ENCODE measurements around the gene SLAIN1. TPM values are rescaled to one million over a fixed set of nuclear protein-coding genes. Genes with fewer than 3 reads are reported as not detected.

Gene SLAIN1
- total and polyA plus RNA-seq, 2 donors from 2014 or later: 6.0 to 12.4 TPM

GRCh38 chr13:77701305-77701704 lies 3.8 kb downstream of the SLAIN1 start:
- Histone ChIP-seq H3K4me3 (ENCODE audit: low read length in 3 of 3) (no peak overlapping the region), H3K9ac (ENCODE audit: low read length in 3 of 3) (no peak overlapping the region), H3K9me3 (ENCODE audit: control insufficient read depth in 2 of 3, insufficient read depth in 1 of 3, low read length in 3 of 3) (no peaks in the 10 kb centered on the region), H3K4me1 (ENCODE audit: control insufficient read depth in 2 of 3, insufficient read depth in 2 of 3, low read depth in 1 of 3, low read length in 3 of 3) (peaks cover 0 to 4% (median 3%) of the 10 kb centered on the region in 3 donors), H3K36me3 (ENCODE audit: control insufficient read depth in 2 of 3, insufficient read depth in 3 of 3, low read length in 3 of 3) (no peaks in the 10 kb centered on the region), H3K27me3 (ENCODE audit: control insufficient read depth, insufficient read depth, low read length) (no peaks in the 10 kb centered on the region), H3K27ac (ENCODE audit: low read depth in 2 of 2, low read length in 2 of 2) (no peak overlapping the region)
- no peak for DNase-seq
- TF ChIP-seq, protein P1, sequence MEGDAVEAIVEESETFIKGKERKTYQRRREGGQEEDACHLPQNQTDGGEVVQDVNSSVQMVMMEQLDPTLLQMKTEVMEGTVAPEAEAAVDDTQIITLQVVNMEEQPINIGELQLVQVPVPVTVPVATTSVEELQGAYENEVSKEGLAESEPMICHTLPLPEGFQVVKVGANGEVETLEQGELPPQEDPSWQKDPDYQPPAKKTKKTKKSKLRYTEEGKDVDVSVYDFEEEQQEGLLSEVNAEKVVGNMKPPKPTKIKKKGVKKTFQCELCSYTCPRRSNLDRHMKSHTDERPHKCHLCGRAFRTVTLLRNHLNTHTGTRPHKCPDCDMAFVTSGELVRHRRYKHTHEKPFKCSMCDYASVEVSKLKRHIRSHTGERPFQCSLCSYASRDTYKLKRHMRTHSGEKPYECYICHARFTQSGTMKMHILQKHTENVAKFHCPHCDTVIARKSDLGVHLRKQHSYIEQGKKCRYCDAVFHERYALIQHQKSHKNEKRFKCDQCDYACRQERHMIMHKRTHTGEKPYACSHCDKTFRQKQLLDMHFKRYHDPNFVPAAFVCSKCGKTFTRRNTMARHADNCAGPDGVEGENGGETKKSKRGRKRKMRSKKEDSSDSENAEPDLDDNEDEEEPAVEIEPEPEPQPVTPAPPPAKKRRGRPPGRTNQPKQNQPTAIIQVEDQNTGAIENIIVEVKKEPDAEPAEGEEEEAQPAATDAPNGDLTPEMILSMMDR (IDR thresholded peaks at IDR 0.05; ENCODE audit: borderline replicate concordance, extremely low read depth, insufficient read depth): no peak
- intact Hi-C loops (cut with DNase I): no loop called here
- FAIRE-seq: peak; percentile 30

DNA sequence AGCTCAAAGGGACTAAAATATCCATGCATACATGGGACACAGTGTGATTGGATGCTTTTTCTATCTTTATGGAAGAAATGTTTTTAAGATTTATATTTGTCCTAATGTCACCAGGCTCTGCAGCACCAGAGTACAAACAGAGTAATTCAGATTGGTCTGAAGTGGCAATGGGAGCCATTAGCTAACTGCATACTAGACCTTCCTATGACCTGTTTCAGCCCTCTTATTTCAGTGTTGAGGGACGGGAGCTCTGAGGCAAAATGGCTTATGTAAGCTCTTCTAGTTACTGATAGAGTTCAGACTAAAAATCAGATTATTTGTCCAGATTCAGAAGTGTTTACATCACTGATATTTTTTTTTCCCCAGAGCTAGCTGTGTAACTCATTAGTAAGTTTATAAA lies 4.9 kb downstream of the SLAIN1 start:
- no peak overlapping the region for H3K4me3 ChIP-seq (ENCODE audit: low read length in 3 of 3)
- no peaks in the 10 kb centered on the region for H3K36me3 ChIP-seq (ENCODE audit: control insufficient read depth in 2 of 3, insufficient read depth in 3 of 3, low read length in 3 of 3)
- DNase-seq: no peak
- intact Hi-C loops (cut with DNase I): no loop called here
- no peaks in the 10 kb centered on the region for H3K27me3 ChIP-seq (ENCODE audit: control insufficient read depth, insufficient read depth, low read length)
- H3K27ac ChIP-seq (ENCODE audit: low read depth in 2 of 2, low read length in 2 of 2): no peak overlapping the region
- no peak overlapping the region for H3K9ac ChIP-seq (ENCODE audit: low read length in 3 of 3)
- TF ChIP-seq, protein P1 (IDR thresholded peaks at IDR 0.05; ENCODE audit: borderline replicate concordance, extremely low read depth, insufficient read depth): no peak
- H3K4me1 ChIP-seq (ENCODE audit: control insufficient read depth in 2 of 3, insufficient read depth in 2 of 3, low read depth in 1 of 3, low read length in 3 of 3): peaks cover 0 to 3% (median 0%) of the 10 kb centered on the region in 3 donors
- FAIRE-seq: no peak
- no peaks in the 10 kb centered on the region for H3K9me3 ChIP-seq (ENCODE audit: control insufficient read depth in 2 of 3, insufficient read depth in 1 of 3, low read length in 3 of 3)

GRCh38 chr13:77703408-77703807 lies 5.9 kb downstream of the SLAIN1 start:
- Histone ChIP-seq H3K9ac (ENCODE audit: low read length in 3 of 3) (no peak overlapping the region), H3K4me1 (ENCODE audit: control insufficient read depth in 2 of 3, insufficient read depth in 2 of 3, low read depth in 1 of 3, low read length in 3 of 3) (peaks cover 0 to 3% (median 0%) of the 10 kb centered on the region in 3 donors), H3K27ac (ENCODE audit: low read depth in 2 of 2, low read length in 2 of 2) (no peak overlapping the region), H3K4me3 (ENCODE audit: low read length in 3 of 3) (no peak overlapping the region), H3K36me3 (ENCODE audit: control insufficient read depth in 2 of 3, insufficient read depth in 3 of 3, low read length in 3 of 3) (no peaks in the 10 kb centered on the region), H3K9me3 (ENCODE audit: control insufficient read depth in 2 of 3, insufficient read depth in 1 of 3, low read length in 3 of 3) (no peaks in the 10 kb centered on the region), H3K27me3 (ENCODE audit: control insufficient read depth, insufficient read depth, low read length) (no peaks in the 10 kb centered on the region)
- intact Hi-C loops (cut with DNase I): no loop called here
- TF ChIP-seq, protein P1 (IDR thresholded peaks at IDR 0.05; ENCODE audit: borderline replicate concordance, extremely low read depth, insufficient read depth): no peak
- FAIRE-seq (no peak), DNase-seq (no peak)

DNA sequence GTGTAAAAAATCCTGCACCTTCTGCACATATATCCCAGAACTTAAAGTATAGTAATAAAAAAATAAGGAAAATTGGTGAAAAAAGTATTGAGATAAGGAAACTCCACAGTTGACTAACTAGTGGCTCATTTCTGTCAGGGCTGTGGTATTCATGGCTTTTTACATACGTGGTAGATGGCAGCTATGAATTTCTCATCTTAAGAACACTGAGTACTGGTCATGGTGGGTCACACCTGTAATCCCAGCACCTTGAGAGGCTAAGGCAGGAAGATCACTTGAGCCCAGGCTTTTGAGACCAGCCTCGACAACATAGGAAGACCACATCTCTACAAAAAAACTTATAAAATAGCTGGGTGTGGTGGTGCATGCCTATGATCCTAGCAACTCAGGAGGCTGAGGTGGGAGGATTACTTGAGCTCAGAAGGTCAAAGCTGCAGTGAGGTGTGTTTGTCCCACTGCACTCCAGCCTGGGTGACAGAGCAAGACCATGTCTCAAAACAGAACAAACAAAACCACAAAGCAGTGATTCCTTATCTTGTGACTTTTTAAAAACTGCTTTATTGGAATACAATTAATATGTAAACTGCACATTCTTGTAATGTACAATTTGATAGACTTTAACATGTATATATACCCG lies 16.8 kb downstream of the SLAIN1 start:
- H3K27ac ChIP-seq (ENCODE audit: low read depth in 2 of 2, low read length in 2 of 2): no peak overlapping the region
- H3K36me3 ChIP-seq (ENCODE audit: control insufficient read depth in 2 of 3, insufficient read depth in 3 of 3, low read length in 3 of 3): no peaks in the 10 kb centered on the region
- H3K9ac ChIP-seq (ENCODE audit: low read length in 3 of 3): no peak overlapping the region
- no peak overlapping the region for H3K4me3 ChIP-seq (ENCODE audit: low read length in 3 of 3)
- FAIRE-seq (no peak), DNase-seq (no peak)
- H3K9me3 ChIP-seq (ENCODE audit: control insufficient read depth in 2 of 3, insufficient read depth in 1 of 3, low read length in 3 of 3): no peaks in the 10 kb centered on the region
- TF ChIP-seq, protein P1 (IDR thresholded peaks at IDR 0.05; ENCODE audit: borderline replicate concordance, extremely low read depth, insufficient read depth): no peak
- no peaks in the 10 kb centered on the region for H3K4me1 ChIP-seq (ENCODE audit: control insufficient read depth in 2 of 3, insufficient read depth in 2 of 3, low read depth in 1 of 3, low read length in 3 of 3)
- intact Hi-C loops (cut with DNase I): no loop called here
- H3K27me3 ChIP-seq (ENCODE audit: control insufficient read depth, insufficient read depth, low read length): no peaks in the 10 kb centered on the region

Data from kidney (tissue), 14 donors.